ENCODE measurements around the gene ZNF768.
"Not testable (repeated sequence)": the region's sequence is repeated elsewhere in the genome, so short reads cannot be mapped to it uniquely, and the experiment has no call there.

ZNF768 gene

DNA sequence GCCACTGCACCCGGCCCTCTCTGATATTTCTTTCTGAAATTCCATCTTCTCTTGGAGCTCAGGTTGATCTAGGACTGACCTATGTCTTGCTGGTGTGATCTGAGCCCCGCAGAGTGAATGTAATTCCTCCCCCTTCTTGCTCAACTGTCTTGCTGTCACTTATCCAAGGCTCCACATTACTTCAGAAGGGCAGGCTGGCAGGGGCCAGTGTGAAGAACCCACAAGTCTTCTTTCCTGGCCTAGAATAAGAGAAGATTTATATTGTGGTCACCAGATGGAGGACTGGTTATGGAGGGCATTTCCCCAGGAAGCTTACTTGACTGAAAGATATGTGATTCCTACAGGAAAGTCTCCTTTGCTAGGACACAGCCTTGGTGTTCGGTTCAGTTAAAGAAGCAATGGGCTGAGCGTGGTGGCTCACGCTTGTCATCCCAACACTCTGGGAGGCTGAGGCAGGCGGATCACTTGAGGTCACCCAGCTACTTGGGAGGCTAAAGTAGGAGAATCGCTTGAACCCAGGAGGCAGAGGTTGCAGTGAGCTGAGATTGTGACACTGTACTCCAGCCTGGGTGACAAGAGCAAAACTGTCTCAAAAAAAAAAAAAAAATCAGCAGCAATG lies 40.4 kb downstream of the ZNF768 start:
- no peaks in the 10 kb centered on the region for H3K4me1 Mint-ChIP-seq
- no peak overlapping the region for H3K4me3 Mint-ChIP-seq
- H3K36me3 Mint-ChIP-seq (ENCODE audit: low read depth): no peaks in the 10 kb centered on the region
- TF ChIP-seq, protein P1, sequence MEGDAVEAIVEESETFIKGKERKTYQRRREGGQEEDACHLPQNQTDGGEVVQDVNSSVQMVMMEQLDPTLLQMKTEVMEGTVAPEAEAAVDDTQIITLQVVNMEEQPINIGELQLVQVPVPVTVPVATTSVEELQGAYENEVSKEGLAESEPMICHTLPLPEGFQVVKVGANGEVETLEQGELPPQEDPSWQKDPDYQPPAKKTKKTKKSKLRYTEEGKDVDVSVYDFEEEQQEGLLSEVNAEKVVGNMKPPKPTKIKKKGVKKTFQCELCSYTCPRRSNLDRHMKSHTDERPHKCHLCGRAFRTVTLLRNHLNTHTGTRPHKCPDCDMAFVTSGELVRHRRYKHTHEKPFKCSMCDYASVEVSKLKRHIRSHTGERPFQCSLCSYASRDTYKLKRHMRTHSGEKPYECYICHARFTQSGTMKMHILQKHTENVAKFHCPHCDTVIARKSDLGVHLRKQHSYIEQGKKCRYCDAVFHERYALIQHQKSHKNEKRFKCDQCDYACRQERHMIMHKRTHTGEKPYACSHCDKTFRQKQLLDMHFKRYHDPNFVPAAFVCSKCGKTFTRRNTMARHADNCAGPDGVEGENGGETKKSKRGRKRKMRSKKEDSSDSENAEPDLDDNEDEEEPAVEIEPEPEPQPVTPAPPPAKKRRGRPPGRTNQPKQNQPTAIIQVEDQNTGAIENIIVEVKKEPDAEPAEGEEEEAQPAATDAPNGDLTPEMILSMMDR (IDR thresholded peaks at IDR 0.05; ENCODE audit: unreplicated experiment in 3 of 3): no peak
- peaks cover 9% of the 10 kb centered on the region for H3K27me3 Mint-ChIP-seq (ENCODE audit: low read depth)
- H3K9me3 Mint-ChIP-seq: no peaks in the 10 kb centered on the region
- no peak overlapping the region for H3K27ac Mint-ChIP-seq

DNA sequence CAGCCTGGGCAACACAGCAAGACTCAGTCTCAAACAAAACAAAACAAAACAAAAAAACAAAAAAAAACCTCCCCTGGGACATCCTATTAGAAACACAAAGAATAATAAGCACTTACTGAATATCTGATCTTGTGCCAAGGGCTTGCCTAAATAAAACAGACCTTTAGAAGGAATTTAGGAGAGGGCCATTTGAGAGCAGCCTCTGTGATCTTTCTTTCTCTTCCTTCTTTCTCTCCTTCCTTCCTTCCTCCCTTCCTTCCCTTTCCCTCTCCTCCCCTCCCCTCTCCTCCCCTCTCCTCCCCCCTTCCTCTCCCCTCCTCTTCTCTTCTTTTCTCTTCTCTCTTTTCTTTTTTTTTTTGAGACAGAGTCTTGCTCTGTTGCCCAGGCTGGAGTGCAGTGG lies 41.5 kb downstream of the ZNF768 start:
- TF ChIP-seq, protein P1 (IDR thresholded peaks at IDR 0.05; ENCODE audit: unreplicated experiment in 3 of 3): no peak
- no peaks in the 10 kb centered on the region for H3K4me1 Mint-ChIP-seq
- H3K27me3 Mint-ChIP-seq (ENCODE audit: low read depth): peaks cover 12% of the 10 kb centered on the region
- H3K9me3 Mint-ChIP-seq: no peaks in the 10 kb centered on the region
- no peak overlapping the region for H3K27ac Mint-ChIP-seq
- H3K4me3 Mint-ChIP-seq: no peak overlapping the region
- H3K36me3 Mint-ChIP-seq (ENCODE audit: low read depth): no peaks in the 10 kb centered on the region

DNA sequence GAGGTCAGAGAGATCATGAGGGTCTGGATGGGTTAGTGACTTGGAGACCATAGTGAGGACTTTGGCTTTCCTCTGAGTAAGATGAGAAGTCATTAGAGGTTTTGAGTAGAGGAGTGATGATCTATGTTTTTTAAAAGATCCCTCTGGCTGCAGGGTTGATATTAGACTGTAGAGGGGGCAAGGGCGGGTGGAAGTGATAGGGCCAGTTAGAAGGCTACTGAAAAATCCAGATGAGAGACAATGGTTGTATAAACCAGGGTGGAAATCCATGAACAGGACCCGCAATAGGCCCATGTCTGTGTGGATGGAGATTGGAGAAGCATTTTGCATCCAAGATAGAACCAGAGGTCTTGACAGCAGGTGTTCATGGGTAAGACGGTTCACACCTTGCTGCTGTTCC lies 44.0 kb downstream of the ZNF768 start:
- Mint-ChIP-seq H3K4me3 (no peak overlapping the region), H3K4me1 (no peaks in the 10 kb centered on the region), H3K9me3 (no peaks in the 10 kb centered on the region), H3K36me3 (ENCODE audit: low read depth) (no peaks in the 10 kb centered on the region), H3K27ac (no peak overlapping the region), H3K27me3 (ENCODE audit: low read depth) (peaks cover 12% of the 10 kb centered on the region)
- TF ChIP-seq, protein P1 (IDR thresholded peaks at IDR 0.05; ENCODE audit: unreplicated experiment in 3 of 3): no peak

DNA sequence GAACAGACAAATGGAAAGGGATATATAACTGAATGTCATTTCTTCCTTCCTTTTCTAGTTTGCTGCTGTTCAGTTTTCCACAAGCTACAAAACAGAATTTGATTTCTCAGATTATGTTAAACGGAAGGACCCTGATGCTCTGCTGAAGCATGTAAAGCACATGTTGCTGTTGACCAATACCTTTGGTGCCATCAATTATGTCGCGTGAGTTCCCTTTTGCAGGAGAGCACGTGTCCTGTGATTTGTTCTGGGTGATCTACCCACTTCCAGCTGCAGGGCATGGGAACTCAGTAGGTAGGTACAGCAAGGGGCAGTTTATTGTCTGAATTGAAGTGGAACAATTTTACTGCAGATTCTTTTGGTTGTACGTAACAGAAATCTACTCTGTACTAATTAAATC lies 45.0 kb downstream of the ZNF768 start:
- TF ChIP-seq, protein P1 (IDR thresholded peaks at IDR 0.05; ENCODE audit: unreplicated experiment in 3 of 3): no peak
- H3K36me3 Mint-ChIP-seq (ENCODE audit: low read depth): no peaks in the 10 kb centered on the region
- H3K9me3 Mint-ChIP-seq: no peaks in the 10 kb centered on the region
- peaks cover 12% of the 10 kb centered on the region for H3K27me3 Mint-ChIP-seq (ENCODE audit: low read depth)
- no peaks in the 10 kb centered on the region for H3K4me1 Mint-ChIP-seq
- no peak overlapping the region for H3K4me3 Mint-ChIP-seq
- H3K27ac Mint-ChIP-seq: no peak overlapping the region

DNA sequence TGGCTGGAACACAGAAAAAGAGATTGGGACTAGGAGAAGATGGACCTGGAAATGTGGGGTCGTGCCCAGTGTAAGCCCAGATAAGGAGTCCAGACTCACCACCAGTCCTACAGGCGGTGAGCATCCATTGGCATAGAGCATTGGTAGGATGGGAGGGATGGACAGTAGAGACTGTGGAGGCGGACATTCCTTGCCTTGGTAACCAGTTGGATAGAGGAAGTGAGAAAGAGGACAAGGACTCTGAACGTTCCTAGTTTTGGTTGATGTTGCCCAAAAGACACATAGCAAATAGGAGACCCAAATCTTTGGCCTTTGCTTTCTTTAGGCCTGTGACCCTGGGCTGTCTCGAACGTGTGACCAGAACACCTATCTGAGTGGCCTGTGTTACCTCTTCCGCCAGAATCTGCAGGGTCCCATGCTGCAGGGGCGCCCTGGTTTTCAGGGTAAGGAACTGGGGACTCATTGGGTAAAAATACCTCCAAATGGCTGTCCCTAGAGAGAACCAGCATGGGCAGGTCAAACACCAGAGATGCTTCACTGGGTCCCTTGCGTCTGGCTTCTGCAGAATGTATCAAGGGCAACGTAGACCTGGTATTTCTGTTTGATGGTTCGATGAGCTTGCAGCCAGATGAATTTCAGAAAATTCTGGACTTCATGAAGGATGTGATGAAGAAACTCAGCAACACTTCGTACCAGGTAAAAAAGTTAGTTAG lies 47.4 kb downstream of the ZNF768 start:
- Mint-ChIP-seq H3K4me1 (no peaks in the 10 kb centered on the region), H3K27me3 (ENCODE audit: low read depth) (peaks cover 12% of the 10 kb centered on the region), H3K27ac (no peak overlapping the region), H3K4me3 (no peak overlapping the region), H3K36me3 (ENCODE audit: low read depth) (no peaks in the 10 kb centered on the region), H3K9me3 (no peaks in the 10 kb centered on the region)
- TF ChIP-seq, protein P1 (IDR thresholded peaks at IDR 0.05; ENCODE audit: unreplicated experiment in 3 of 3): no peak

DNA sequence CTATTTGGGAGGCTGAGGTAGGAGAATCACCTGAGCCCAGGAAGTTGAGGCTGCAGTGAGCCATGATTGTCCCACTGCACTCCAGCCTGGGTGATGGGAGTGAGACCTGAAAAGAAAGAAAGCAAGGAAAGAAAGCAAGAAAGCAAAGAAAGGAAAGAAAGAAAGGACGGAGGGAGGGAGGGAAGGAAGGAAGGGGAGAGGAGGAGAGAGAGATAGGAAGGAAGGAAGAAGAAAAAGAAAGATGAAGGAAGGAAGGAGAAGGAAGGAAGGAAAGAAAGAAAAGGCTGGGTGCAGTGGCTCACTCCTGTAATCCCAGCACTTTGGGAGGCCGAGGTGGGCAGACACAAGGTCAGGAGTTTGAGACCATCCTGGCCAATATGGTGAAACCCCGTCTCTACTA lies 48.6 kb downstream of the ZNF768 start:
- H3K4me1 Mint-ChIP-seq; H3K9me3 Mint-ChIP-seq; H3K36me3 Mint-ChIP-seq (ENCODE audit: low read depth); H3K4me3 Mint-ChIP-seq; H3K27ac Mint-ChIP-seq: not testable (repeated sequence)
- H3K27me3 Mint-ChIP-seq (ENCODE audit: low read depth): peaks cover 12% of the 10 kb centered on the region

All from nephron (organoid).